ENCODE results near the gene WNT7B.

WNT7B gene

DNA sequence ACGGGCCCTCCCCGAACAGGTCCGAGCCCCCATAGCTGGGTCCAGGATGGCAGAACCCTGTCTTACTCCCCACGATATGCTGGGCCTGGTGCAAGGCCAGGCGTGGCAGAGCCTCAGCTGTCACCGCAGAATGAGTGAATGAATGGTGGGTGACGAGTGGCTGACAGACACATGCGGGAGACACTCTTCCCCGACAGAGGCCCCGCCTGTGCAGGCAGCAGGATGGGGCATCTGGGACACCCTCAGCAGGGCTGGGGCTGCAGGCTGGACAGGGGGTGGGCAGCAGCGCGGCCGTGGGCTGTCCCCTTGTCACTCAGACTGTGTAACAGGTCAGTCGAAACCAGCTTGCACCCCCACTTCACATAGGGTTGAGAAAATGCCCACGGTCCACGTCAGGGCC, 18.0 kb downstream of the WNT7B start:
- Histone ChIP-seq H3K9me3 (replicated peaks in 1 of 2; ENCODE audit: control insufficient read depth in 2 of 2, insufficient read depth in 1 of 2, low read depth in 1 of 2, low read length in 2 of 2) (no peaks in the 10 kb centered on the region), H3K36me3 (replicated peaks in 1 of 2; ENCODE audit: control insufficient read depth in 2 of 2, insufficient read depth in 2 of 2, low read length in 2 of 2) (no peaks in the 10 kb centered on the region), H4K91ac (ENCODE audit: low read depth, low read length, poor library complexity) (peak overlapping the region; percentile 56), H3K27ac (replicated peaks; ENCODE audit: low read length) (no peak overlapping the region), H3K27me3 (ENCODE audit: control insufficient read depth in 3 of 3, insufficient read depth in 3 of 3, low read depth in 1 of 3, low read length in 3 of 3) (peaks cover 0 to 34% (median 0%) of the 10 kb centered on the region in 3 experiments), H3K4ac (ENCODE audit: low read length) (no peak overlapping the region), H3K79me1 (ENCODE audit: low read depth, low read length) (peaks cover 2% of the 10 kb centered on the region), H3K23ac (ENCODE audit: low read depth, low read length, poor library complexity) (peak overlapping the region; percentile 68), H2BK12ac (ENCODE audit: low read length) (peak overlapping the region; percentile 79), H4K8ac (ENCODE audit: low read depth, low read length) (no peak overlapping the region), H3K14ac (ENCODE audit: low read length) (peak overlapping the region; percentile 76), H2AFZ (ENCODE audit: low read length) (no peak overlapping the region), H2BK5ac (ENCODE audit: low read length) (peak overlapping the region; percentile 88), H3K4me2 (ENCODE audit: insufficient read depth, low read length, poor library complexity, severe bottlenecking) (no peak overlapping the region), H3K4me1 (ENCODE audit: control insufficient read depth in 2 of 2, insufficient read depth in 1 of 2, low read depth in 1 of 2, low read length in 2 of 2) (peaks cover 2 to 30% of the 10 kb centered on the region in 2 donors), H2BK120ac (ENCODE audit: low read depth, low read length) (peak overlapping the region; percentile 82), H2AK5ac (ENCODE audit: low read depth, low read length) (peak overlapping the region; percentile 100), H3K18ac (ENCODE audit: low read length) (peak overlapping the region; percentile 92), H2BK15ac (ENCODE audit: low read length) (peak overlapping the region; percentile 98), H3K4me3 (ENCODE audit: low read length in 2 of 2) (no peak overlapping the region), H3K9ac (ENCODE audit: low read depth, low read length, poor library complexity) (peak overlapping the region; percentile 82)
- no peak for DNase-seq (ENCODE audit: low spot score)
- no CpG with 5 or more reads among the region's 16 CpGs for WGBS, 2 donors (ENCODE audit: extremely low coverage in 2 of 2, insufficient read length in 2 of 2, insufficient replicate concordance in 1 of 2)

DNA sequence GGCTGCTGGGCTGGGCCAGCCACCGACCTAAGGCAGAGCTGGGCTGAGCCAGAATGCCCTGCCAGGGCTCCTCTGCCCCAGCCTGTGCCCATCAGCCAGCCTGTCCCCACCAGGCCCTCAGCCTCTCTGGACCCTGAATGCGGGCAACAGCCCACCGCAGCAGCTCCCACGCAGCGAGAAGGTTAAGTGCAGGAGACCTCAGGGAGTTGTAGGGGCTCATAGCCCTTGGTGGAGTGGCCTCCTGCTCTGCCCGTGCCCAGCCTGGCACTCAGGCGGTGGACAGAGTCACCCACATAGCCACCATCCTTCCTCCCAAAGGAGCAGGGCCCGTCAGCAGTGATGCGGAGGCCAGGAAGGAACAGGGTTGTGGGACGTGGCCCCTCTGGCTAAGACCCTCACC, 19.1 kb downstream of the WNT7B start:
- H4K91ac ChIP-seq (ENCODE audit: low read depth, low read length, poor library complexity) = no peak overlapping the region
- H3K36me3 ChIP-seq (replicated peaks in 1 of 2; ENCODE audit: control insufficient read depth in 2 of 2, insufficient read depth in 2 of 2, low read length in 2 of 2) = no peaks in the 10 kb centered on the region
- peaks cover 0 to 45% (median 0%) of the 10 kb centered on the region in 3 experiments for H3K27me3 ChIP-seq (ENCODE audit: control insufficient read depth in 3 of 3, insufficient read depth in 3 of 3, low read depth in 1 of 3, low read length in 3 of 3)
- no peak overlapping the region for H2AFZ ChIP-seq (ENCODE audit: low read length)
- peak overlapping the region; percentile 100 for H2AK5ac ChIP-seq (ENCODE audit: low read depth, low read length)
- H3K4me3 ChIP-seq (ENCODE audit: low read length in 2 of 2) = no peak overlapping the region
- H3K23ac ChIP-seq (ENCODE audit: low read depth, low read length, poor library complexity) = peak overlapping the region; percentile 86
- H3K14ac ChIP-seq (ENCODE audit: low read length) = peak overlapping the region; percentile 86
- peak overlapping the region; percentile 98 for H2BK15ac ChIP-seq (ENCODE audit: low read length)
- DNase-seq (ENCODE audit: low spot score) = no peak
- H2BK120ac ChIP-seq (ENCODE audit: low read depth, low read length) = no peak overlapping the region
- WGBS, 2 donors (ENCODE audit: extremely low coverage in 2 of 2, insufficient read length in 2 of 2, insufficient replicate concordance in 1 of 2) = no CpG with 5 or more reads among the region's 10 CpGs
- peak overlapping the region; percentile 17 for H3K9ac ChIP-seq (ENCODE audit: low read depth, low read length, poor library complexity)
- H3K9me3 ChIP-seq (replicated peaks in 1 of 2; ENCODE audit: control insufficient read depth in 2 of 2, insufficient read depth in 1 of 2, low read depth in 1 of 2, low read length in 2 of 2) = no peaks in the 10 kb centered on the region
- H3K4me1 ChIP-seq (ENCODE audit: control insufficient read depth in 2 of 2, insufficient read depth in 1 of 2, low read depth in 1 of 2, low read length in 2 of 2) = peaks cover 2 to 33% of the 10 kb centered on the region in 2 donors
- H3K4ac ChIP-seq (ENCODE audit: low read length) = peak overlapping the region; percentile 43
- peak overlapping the region; percentile 59 for H2BK5ac ChIP-seq (ENCODE audit: low read length)
- H2BK12ac ChIP-seq (ENCODE audit: low read length) = peak overlapping the region; percentile 100
- peaks cover 3% of the 10 kb centered on the region for H3K79me1 ChIP-seq (ENCODE audit: low read depth, low read length)
- H3K27ac ChIP-seq (replicated peaks; ENCODE audit: low read length) = no peak overlapping the region
- no peak overlapping the region for H3K4me2 ChIP-seq (ENCODE audit: insufficient read depth, low read length, poor library complexity, severe bottlenecking)
- H4K8ac ChIP-seq (ENCODE audit: low read depth, low read length) = no peak overlapping the region
- peak overlapping the region; percentile 86 for H3K18ac ChIP-seq (ENCODE audit: low read length)

DNA sequence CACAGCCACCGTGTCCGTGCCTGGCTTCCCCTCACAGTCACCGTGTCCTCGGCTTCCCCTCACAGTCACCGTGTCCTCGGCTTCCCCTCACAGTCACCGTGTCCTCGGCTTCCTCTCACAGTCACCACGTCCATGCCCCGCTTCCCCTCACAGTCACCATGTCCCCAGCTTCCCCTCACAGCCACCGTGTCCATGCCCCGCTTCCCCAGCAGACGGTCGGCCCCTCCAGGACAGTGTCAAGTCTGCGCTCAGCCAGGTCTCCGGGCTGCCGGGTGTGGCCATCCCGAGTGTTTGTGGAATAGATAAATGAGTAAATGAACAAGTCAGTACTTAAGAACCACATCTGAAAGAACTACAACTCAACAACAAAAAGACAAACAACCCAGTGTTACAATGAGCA, 23.8 kb downstream of the WNT7B start:
- Histone ChIP-seq H3K14ac (ENCODE audit: low read length) (no peak overlapping the region), H3K4ac (ENCODE audit: low read length) (no peak overlapping the region), H3K79me1 (ENCODE audit: low read depth, low read length) (peaks cover 3% of the 10 kb centered on the region), H2BK12ac (ENCODE audit: low read length) (peak overlapping the region; percentile 63), H3K36me3 (replicated peaks in 1 of 2; ENCODE audit: control insufficient read depth in 2 of 2, insufficient read depth in 2 of 2, low read length in 2 of 2) (no peaks in the 10 kb centered on the region), H3K27ac (replicated peaks; ENCODE audit: low read length) (no peak overlapping the region), H4K8ac (ENCODE audit: low read depth, low read length) (no peak overlapping the region), H3K9me3 (replicated peaks in 1 of 2; ENCODE audit: control insufficient read depth in 2 of 2, insufficient read depth in 1 of 2, low read depth in 1 of 2, low read length in 2 of 2) (peaks cover 0 to 3% of the 10 kb centered on the region in 2 donors), H3K27me3 (ENCODE audit: control insufficient read depth in 3 of 3, insufficient read depth in 3 of 3, low read depth in 1 of 3, low read length in 3 of 3) (peaks cover 0 to 37% (median 0%) of the 10 kb centered on the region in 3 experiments), H3K18ac (ENCODE audit: low read length) (peak overlapping the region; percentile 87), H2AK5ac (ENCODE audit: low read depth, low read length) (peak overlapping the region; percentile 56), H3K23ac (ENCODE audit: low read depth, low read length, poor library complexity) (peak overlapping the region; percentile 89), H3K4me1 (ENCODE audit: control insufficient read depth in 2 of 2, insufficient read depth in 1 of 2, low read depth in 1 of 2, low read length in 2 of 2) (peaks cover 3 to 10% of the 10 kb centered on the region in 2 donors), H2BK15ac (ENCODE audit: low read length) (peak overlapping the region; percentile 75), H4K91ac (ENCODE audit: low read depth, low read length, poor library complexity) (no peak overlapping the region), H3K9ac (ENCODE audit: low read depth, low read length, poor library complexity) (no peak overlapping the region), H2BK5ac (ENCODE audit: low read length) (no peak overlapping the region), H2AFZ (ENCODE audit: low read length) (no peak overlapping the region), H2BK120ac (ENCODE audit: low read depth, low read length) (no peak overlapping the region), H3K4me3 (ENCODE audit: low read length in 2 of 2) (no peak overlapping the region), H3K4me2 (ENCODE audit: insufficient read depth, low read length, poor library complexity, severe bottlenecking) (no peak overlapping the region)
- DNase-seq (ENCODE audit: low spot score) = no peak
- WGBS, 2 donors (ENCODE audit: extremely low coverage in 2 of 2, insufficient read length in 2 of 2, insufficient replicate concordance in 1 of 2) = no CpG with 5 or more reads among the region's 18 CpGs

DNA sequence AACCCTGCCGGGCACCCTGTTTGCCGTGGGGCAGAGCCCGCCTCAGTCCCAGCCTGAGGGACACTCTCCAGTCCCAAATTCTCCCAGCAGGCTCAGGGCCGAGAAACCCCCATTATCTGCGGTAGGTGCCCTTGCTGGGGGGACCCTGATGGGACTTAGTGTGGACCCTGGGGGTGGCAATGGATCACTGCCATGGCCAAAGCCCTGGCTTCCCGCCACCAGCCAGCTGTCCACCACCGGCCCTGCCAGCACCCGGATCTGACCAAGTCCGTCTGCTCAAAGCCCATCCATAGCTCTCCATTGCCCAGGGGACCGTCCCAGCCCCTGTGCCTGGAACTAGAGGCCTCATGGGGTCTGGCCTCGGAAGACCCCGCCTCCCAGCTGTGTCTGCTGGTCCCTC, 24.4 kb downstream of the WNT7B start:
- no peak overlapping the region for H2BK15ac ChIP-seq (ENCODE audit: low read length)
- no peak overlapping the region for H3K4me2 ChIP-seq (ENCODE audit: insufficient read depth, low read length, poor library complexity, severe bottlenecking)
- no peak overlapping the region for H2BK12ac ChIP-seq (ENCODE audit: low read length)
- H3K4me3 ChIP-seq (ENCODE audit: low read length in 2 of 2) = no peak overlapping the region
- no peak for DNase-seq (ENCODE audit: low spot score)
- H3K9ac ChIP-seq (ENCODE audit: low read depth, low read length, poor library complexity) = no peak overlapping the region
- H2BK120ac ChIP-seq (ENCODE audit: low read depth, low read length) = no peak overlapping the region
- H3K4ac ChIP-seq (ENCODE audit: low read length) = no peak overlapping the region
- H3K36me3 ChIP-seq (replicated peaks in 1 of 2; ENCODE audit: control insufficient read depth in 2 of 2, insufficient read depth in 2 of 2, low read length in 2 of 2) = no peaks in the 10 kb centered on the region
- WGBS, 2 donors (ENCODE audit: extremely low coverage in 2 of 2, insufficient read length in 2 of 2, insufficient replicate concordance in 1 of 2) = no CpG with 5 or more reads among the region's 12 CpGs
- H2AK5ac ChIP-seq (ENCODE audit: low read depth, low read length) = peak overlapping the region; percentile 53
- no peak overlapping the region for H3K27ac ChIP-seq (replicated peaks; ENCODE audit: low read length)
- peaks cover 3 to 10% of the 10 kb centered on the region in 2 donors for H3K4me1 ChIP-seq (ENCODE audit: control insufficient read depth in 2 of 2, insufficient read depth in 1 of 2, low read depth in 1 of 2, low read length in 2 of 2)
- H3K27me3 ChIP-seq (ENCODE audit: control insufficient read depth in 3 of 3, insufficient read depth in 3 of 3, low read depth in 1 of 3, low read length in 3 of 3) = peaks cover 0 to 33% (median 0%) of the 10 kb centered on the region in 3 experiments
- peak overlapping the region; percentile 22 for H2BK5ac ChIP-seq (ENCODE audit: low read length)
- no peak overlapping the region for H4K8ac ChIP-seq (ENCODE audit: low read depth, low read length)
- peaks cover 0 to 3% of the 10 kb centered on the region in 2 donors for H3K9me3 ChIP-seq (replicated peaks in 1 of 2; ENCODE audit: control insufficient read depth in 2 of 2, insufficient read depth in 1 of 2, low read depth in 1 of 2, low read length in 2 of 2)
- peak overlapping the region; percentile 87 for H3K18ac ChIP-seq (ENCODE audit: low read length)
- H3K14ac ChIP-seq (ENCODE audit: low read length) = no peak overlapping the region
- H2AFZ ChIP-seq (ENCODE audit: low read length) = no peak overlapping the region
- H4K91ac ChIP-seq (ENCODE audit: low read depth, low read length, poor library complexity) = no peak overlapping the region
- H3K23ac ChIP-seq (ENCODE audit: low read depth, low read length, poor library complexity) = no peak overlapping the region
- H3K79me1 ChIP-seq (ENCODE audit: low read depth, low read length) = peaks cover 3% of the 10 kb centered on the region

All from neuronal stem cell (in vitro differentiated cells).